ENCODE data around the gene SLC45A2.
"Not testable (repeated sequence)": the region's sequence is repeated elsewhere in the genome, so short reads cannot be mapped to it uniquely, and the experiment has no call there.

The SLC45A2 gene

DNA sequence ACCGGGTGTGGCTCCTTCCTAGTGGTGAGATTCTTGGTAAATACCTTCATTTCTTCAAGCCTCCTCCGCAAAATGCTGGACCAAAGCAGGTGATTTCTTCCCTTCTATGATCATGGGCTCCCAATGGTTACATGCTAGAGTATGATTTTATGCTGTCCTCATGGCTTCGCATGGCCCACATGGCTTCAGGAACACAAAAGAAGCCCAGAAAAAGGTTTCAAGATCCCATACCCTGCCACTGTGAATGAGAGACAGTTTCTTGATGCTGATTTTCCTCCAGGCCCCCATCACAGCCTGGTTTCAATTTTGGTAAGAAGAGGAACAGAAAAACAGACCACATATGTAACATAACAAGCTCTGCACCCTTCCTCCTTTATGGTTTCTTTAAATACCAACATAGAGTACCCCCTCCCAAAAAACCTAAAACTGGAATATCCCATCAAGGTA is 50.7 kb downstream of the SLC45A2 start:
- DNase-seq = no peak
- intact Hi-C loops (cut with DNase I) = loop anchor here (2.0 kb wide), 2 partner anchors 463 to 493 kb away; partner anchors contain the start of gene TARS1

DNA sequence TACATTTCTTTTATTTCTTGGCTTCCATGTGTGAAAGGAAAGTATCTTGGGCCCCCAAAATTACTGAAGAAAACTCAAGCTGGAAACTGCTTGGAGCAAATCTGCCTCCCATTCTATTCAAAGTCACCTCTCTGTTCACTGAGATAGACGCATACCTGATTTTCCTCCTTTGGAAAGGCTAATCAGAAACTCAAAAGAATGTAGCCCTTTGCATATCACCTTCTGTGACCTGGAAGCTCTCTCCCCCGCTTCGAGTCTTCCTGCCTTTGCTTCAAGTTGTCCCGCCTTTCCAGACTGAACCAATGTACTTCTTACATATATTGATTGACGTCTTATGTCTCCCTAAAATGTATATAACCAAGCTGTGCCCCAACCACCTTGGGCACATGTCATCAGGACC is 53.4 kb downstream of the SLC45A2 start:
- intact Hi-C loops (cut with DNase I) = no loop called here
- DNase-seq = no peak

DNA sequence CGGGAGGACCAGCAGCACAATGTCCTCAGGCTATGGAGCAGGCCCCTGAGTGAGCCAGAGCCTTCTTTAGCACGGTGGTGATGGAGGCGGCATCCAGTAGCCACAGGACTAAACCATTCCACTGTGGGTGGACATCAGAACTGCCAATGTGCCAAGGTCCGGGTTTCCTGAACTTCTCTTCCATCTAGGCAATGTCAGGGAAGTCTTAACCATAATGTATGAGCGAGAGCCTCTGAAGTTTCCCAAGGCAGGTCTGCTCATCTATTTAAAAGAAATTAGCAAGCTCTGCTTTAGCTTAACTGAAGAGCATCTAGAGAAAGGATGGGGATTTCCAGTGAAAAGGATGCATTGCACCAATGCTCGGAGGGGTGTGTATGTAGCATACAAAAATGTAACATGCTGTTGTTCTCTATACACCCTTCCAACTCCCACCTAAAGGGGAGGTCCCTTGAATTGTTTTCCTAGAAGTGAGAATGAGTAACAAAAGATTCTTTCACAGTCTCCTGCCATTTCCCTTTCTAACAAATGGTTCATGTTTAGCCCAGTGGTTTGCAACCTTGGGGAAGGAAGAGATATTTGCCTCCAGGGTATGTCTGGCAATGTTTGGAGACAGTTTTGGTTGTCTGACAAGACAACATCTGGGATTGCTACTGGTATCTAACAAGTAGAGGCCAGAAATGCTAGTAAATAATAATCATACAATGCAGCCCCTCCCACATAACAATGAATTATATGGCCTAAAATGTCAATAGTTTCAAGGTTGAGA is 54.4 kb downstream of the SLC45A2 start:
- no peak for DNase-seq
- intact Hi-C loops (cut with DNase I) = no loop called here

DNA sequence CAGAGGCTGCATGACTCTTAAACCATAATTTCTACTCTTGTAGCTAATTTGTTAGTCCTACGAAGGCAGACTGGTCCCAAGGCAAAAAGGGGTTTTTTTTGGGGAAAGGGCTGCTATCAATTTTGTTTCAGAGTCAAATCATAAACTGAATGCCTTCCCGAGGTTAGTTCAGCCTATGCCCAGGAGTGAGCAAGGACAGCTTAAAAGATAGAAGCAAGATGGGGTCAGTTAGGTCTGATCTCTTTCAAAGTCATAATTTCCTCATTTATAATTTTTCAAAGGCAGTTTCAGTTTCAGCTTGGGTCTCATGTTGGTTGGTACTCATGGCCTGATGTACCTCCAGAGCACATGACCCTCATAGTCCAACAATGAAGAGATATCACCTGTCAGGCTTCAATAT is 56.2 kb downstream of the SLC45A2 start:
- intact Hi-C loops (cut with DNase I) = no loop called here

DNA sequence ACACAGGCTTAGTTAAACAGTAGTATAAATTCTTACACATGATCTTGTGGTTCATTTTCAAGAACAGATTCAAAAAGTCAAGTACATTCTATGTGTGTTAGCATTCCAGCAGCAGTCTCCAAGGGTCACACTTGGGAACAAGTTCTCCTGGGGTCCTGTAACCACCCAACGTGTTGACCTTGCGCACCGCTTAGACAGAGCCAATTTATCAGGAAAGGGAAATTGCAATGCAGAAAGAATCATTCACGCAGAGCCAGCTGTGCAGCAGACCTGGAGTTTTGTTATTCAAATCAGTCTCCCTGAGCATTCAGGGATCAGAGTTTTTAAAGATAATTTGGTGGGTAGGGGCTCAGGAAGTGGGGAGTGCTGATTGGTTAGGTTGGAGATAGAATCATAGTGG is 56.8 kb downstream of the SLC45A2 start:
- DNase-seq = no peak
- intact Hi-C loops (cut with DNase I) = no loop called here

More for the DNA sequence above, 56.2 kb downstream of the SLC45A2 start:
- no peak for DNase-seq

DNA sequence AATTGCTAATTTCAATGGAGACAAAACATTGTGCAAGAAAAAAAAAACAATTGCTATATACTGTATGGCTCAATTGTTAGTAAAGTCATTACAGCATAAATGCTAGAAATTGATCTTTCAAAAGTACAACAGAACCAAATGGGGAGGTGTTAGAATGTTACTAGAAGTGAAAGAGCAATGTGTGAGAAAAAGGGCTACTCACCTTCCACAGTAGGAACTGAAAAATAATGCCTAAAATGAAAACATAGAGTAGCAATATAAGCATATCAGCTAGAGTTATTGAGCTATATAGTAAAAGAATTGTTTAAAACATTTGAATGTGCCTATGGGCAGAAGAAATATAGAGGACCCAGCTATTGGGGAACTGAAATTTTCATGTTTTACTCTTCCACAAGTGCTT is 59.2 kb downstream of the SLC45A2 start:
- intact Hi-C loops (cut with DNase I) = no loop called here
- DNase-seq = no peak

DNA sequence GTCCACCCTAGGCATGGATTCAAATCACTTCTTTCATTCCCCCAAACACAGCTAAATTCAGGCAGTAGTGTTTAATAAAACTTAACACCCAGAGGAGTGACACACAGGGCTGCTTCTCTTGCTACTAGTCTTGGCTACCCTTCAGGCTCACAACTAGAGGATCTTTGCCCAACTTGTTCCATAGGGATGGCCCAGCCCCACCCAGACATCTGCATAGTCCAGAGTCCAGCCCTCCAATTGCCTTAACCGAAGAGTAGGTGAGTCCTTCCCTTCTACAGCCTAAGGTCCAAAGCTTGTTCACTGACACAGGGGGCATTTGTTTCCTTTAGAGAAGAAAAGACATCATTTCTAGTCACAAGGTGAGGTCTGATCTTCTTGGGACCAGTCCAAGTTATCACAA is 63.5 kb downstream of the SLC45A2 start:
- DNase-seq = no peak
- intact Hi-C loops (cut with DNase I) = no loop called here

DNA sequence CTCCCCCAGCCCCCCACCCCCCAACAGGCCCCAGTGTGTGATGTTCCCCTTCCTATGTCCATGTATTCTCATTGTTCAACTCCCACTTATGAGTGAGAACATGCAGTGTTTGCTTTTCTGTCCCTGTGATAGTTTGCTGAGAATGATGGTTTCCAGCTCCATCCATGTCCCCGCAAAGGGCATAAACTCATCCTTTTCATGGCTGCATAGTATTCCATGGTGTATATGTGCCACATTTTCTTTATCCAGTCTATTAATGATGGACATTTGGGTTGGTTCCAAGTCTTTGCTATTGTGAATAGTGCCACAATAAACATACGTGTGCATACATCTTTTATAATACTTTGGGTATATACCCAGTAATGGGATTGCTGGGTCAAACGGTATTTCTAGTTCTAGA is 69.6 kb downstream of the SLC45A2 start:
- DNase-seq; intact Hi-C loops (cut with DNase I): not testable (repeated sequence)

DNA sequence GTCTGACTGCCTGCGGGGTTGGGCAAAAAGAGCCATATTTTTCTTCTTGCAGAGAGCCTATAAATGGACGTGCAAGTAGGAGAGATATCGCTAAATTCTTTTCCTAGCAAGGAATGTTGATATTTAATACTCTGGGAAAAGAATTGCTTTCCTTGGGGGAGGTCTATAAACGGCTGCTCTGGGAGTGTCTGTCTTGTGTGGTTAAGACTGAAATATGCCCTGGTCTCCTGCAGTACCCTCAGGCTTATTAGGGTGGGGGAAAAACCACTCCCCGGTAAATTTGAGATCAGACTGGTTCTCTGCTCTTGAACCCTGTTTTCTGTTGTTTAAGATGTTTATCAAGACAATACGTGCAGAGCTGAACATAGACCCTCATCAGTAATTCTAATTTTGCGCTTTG is 78.2 kb downstream of the SLC45A2 start:
- intact Hi-C loops (cut with DNase I); DNase-seq: not testable (repeated sequence)

DNA sequence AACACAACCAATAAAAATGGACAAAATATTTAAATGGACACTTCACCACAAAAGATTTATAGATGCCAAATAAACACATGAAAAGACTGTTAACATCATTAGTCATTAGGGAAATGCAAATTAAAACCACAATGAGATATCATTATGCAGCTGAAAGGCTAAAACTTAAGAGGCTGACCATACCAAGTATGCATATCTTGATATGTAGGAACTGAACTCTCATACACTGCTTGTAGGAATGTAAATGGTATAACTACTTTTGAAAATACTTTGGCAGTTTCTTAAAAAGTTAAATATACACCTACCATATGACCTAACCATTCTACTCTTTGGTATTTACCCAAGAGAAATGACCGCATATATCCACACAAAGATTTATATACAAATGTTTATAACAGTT is 79.1 kb downstream of the SLC45A2 start:
- no peak for DNase-seq
- intact Hi-C loops (cut with DNase I) = no loop called here

DNA sequence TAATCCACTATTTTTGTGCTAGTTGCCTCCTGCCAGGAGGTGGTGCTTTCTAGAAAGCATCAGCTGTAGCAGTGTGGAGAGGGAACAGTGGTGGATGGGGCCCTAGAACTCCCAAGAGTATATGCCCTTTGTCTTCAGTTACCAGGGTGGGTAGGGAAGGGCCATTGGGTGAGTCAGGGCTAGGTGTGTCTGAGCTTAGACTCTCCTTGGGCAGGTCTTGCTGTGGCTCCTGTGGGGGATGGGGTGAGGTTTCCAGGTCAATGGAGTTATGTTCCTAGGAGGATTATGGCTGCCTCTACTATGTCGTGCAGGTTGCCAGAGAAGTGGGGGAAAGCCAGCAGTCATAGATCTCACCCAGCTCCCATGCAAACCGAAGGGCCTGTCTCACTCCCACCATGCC is 81.4 kb downstream of the SLC45A2 start:
- intact Hi-C loops (cut with DNase I) = no loop called here
- no peak for DNase-seq

DNA sequence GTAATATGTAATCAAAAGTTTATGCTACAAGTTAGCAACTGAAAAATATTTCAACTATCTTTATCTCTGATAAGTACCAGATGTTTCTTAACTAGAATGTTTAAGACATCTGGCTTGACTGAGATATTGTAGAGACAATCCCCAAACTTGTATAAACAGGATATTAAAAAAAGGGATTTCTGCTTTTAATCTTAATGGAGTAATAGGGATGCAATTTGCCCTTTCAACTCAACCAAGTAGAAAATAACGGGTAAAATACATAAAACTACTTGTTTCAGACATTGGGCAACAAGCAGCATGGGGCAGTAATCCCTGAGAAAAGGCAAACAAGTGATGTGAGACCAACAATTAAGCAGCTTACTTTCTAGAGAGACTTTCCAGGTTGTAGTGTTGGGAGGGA is 83.3 kb downstream of the SLC45A2 start:
- intact Hi-C loops (cut with DNase I) = no loop called here
- DNase-seq = no peak

Data from posterior cingulate gyrus (tissue), 11 donors.